ENCODE measurements around the gene TRIP12.
"Not testable (repeated sequence)": the region's sequence is repeated elsewhere in the genome, so short reads cannot be mapped to it uniquely, and the experiment has no call there.

TRIP12 gene

DNA sequence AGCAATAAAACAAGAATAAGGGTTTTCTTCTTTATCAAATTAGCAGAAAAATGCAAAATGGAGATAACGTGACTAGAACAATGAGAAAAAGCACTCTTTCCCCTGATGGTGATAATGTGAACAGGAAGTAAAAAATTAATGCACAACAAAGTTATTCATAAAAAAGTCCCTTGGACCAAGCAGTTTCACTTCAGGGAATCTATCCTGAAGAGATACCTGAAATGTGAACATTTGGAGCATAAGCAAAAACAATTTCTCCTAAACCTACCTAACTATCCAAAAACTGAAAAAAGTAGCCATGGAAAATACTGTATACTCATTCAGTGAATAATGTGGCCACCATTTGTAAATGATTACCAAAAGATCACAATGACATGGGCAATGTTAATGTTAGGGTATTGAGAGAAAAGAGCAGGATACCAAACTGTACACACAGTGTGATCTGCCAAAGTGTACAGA lies 48.7 kb downstream of the TRIP12 start:
- no peak for DNase-seq

GRCh38 chr2:229870903-229871656 lies 50.7 kb downstream of the TRIP12 start:
- no peak for DNase-seq

- no peak for DNase-seq
Measured at GRCh38 chr2:229869226-229869625, 52.6 kb downstream of the TRIP12 start.

DNA sequence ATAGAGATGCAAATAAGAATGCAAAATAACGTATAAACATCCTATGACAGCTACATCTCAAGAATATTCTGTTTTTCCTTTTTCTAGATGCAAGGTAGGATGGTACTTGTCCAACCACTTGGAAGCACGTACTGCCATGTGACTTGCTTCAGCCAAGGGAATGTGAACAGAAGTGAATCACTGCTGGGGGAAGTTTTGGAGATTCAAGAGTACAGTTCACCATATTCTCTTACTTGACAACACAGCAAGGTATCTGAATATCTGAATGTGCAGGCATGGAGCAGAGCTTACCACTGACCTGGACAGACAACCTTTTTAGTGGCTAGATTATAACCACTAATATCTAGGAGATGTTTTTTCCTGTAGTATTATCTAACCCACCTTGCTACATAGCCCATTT lies 53.0 kb downstream of the TRIP12 start:
- no peak for DNase-seq

DNA sequence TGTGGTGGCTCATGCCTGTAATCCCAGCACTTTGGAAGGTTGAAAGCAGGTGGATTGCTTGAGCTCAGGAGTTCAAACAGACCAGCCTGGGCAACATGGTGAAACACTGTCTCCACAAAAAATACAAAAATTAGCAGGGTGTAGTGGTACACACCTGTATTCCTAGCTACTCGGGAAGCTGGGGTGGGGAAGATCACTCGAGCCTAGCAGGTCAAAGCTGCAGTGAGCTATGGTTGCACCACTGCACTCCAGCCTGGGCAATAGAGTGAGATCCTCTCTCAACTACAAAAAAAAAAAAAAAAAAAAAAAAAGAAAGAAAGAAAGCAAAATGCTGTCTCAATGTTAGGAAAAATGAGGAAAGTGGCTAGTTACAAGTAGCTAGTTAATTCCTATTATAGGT lies 56.8 kb downstream of the TRIP12 start:
- DNase-seq: no peak

DNA sequence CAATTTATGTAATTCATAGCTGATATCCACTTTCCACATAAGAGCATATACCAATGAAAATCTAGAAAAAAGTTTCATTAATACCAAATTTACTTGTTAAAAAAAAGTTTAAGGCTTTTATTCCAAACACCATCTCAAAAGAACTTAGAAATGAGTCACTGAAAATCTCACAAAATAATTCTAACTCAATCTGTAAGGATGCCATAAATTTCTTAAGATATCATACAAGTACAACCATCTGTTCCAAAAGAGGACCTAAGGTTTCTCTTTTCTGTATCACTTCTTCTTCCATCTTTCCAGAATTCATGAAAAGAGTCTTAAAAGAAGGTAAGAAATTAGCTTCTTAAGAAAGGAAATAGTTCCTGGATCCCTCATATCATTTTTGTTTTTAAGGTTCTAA lies 60.4 kb downstream of the TRIP12 start:
- no peak for DNase-seq

DNA sequence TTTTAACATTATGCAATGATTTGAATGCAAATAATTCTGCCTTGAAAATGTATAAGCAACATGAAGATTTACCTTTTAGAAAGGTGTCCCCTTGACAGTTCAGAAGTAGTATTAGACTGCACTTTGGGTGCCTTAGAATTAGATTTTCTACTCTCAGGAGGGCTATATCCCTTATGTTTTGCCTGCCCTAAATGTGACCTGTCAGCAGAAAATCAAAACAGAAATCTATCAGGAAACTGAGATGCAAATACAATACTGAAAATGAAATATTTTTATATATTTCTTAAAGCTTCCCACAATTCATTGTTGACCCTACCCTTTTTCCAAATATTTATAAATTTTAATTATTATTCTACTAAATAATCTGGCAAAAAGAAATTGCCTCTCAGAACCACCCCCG lies 61.5 kb downstream of the TRIP12 start:
- no peak for DNase-seq

GRCh38 chr2:229858351-229858750 lies 63.5 kb downstream of the TRIP12 start:
- no peak for DNase-seq

GRCh38 chr2:229857634-229858033 lies 64.2 kb downstream of the TRIP12 start:
- no peak for DNase-seq

DNA sequence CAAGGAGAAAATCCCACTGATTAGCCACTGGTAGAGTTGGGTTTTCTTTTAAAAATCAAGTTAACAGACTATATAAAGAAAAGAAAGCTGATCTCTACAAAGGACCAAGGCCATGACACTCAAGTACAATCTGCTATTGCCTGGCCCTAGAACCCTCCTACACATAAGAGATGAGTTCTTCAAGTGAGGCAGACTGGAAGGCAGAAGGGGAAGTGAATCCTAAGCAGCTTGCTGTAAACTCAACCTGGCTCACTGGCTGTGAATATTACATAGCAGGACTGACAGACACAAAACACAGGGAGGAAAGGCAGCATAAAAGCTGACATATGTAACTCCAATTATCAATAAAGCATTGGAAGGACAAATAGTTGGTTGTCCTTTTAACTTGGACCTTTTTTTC lies 65.4 kb downstream of the TRIP12 start:
- DNase-seq: no peak

- no peak for DNase-seq
Measured at GRCh38 chr2:229855116-229855515, 66.7 kb downstream of the TRIP12 start.

DNA sequence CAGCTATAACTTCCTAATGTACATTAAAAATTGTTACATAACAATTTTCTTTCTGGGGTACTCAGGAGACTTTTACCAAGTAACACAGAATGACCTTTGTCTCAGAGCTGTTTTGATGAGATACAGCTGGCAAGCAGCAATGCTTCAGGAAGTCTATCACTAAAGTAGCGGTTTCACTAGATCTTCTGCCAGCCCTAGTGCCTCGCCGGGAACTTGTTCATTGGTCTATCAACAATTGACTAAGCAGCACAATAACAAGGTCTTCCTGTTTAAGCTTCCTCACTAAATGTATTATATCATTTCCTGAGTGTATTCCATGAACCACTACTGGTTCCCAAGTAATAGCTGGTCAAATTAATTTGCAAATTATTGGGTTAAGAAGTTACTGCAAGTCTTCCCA lies 69.2 kb downstream of the TRIP12 start:
- no peak for DNase-seq

GRCh38 chr2:229851870-229852269 lies 69.9 kb downstream of the TRIP12 start:
- DNase-seq: no peak

- DNase-seq: not testable (repeated sequence)
Measured at GRCh38 chr2:229850355-229851275, 71.2 kb downstream of the TRIP12 start.

GRCh38 chr2:229849073-229849472 lies 72.7 kb downstream of the TRIP12 start:
- no peak for DNase-seq

DNA sequence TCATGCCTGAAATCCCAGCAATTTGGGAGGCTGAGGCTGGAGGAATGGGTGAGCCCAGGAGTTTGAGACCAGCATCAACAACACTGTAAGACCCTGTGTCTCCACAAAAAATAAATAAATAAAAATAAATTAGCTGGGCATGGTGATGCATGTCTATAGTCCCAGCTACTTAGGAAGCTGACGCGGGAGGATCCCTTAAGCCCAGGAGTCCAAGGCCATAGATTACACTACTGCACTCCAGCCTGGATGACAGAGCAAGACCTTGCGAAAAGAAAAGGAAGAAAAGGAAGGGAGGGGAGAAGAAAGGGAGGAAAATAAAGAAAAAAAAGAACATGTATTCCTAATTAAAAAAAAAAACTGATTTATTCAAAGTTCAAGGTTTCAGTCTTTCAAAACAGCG lies 78.2 kb downstream of the TRIP12 start:
- DNase-seq: no peak

DNA sequence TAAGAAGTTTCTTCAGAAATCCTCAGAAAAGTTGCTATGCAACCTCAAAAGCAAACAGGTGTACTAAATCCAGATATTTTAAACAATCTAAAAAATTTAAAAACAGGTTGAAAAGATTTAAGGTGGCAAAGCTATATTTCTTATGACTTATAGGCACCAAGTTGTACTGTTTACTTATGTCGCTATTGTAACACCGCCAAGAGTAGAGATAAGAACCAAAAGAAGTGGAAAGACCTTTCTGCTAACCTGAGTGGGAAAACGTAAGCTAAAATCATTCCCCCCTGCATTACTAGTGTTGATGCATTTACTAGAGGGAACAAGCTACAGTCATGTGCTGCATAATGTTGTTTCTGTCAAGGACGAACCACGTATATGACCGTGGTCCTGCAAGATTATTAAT lies 83.1 kb downstream of the TRIP12 start:
- DNase-seq: no peak

- no peak for DNase-seq
Measured at GRCh38 chr2:229836847-229837246, 85.0 kb downstream of the TRIP12 start.

- no peak for DNase-seq
Measured at GRCh38 chr2:229835596-229836283, 86.1 kb downstream of the TRIP12 start.

DNA sequence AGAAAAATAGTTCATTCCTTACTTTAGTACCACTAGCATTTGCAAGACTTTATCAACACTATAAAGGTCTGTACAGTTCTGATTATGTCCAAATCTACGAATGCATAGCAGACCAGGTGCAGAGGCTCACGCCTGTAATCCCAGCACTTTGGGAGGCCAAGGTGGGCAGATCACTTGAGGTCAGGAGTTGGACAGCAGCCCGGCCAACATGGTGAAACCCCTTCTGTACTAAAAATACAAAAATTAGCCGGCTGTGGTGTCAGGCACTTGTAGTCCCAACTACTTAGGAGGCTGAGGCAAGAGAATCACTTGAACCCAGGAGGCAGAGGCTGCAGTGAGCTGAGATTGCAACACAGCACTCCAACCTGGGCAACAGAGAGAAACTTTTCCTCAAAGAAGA lies 87.4 kb downstream of the TRIP12 start:
- not testable (repeated sequence) for DNase-seq

- no peak for DNase-seq
Measured at GRCh38 chr2:229832510-229832898, 89.3 kb downstream of the TRIP12 start.

DNA sequence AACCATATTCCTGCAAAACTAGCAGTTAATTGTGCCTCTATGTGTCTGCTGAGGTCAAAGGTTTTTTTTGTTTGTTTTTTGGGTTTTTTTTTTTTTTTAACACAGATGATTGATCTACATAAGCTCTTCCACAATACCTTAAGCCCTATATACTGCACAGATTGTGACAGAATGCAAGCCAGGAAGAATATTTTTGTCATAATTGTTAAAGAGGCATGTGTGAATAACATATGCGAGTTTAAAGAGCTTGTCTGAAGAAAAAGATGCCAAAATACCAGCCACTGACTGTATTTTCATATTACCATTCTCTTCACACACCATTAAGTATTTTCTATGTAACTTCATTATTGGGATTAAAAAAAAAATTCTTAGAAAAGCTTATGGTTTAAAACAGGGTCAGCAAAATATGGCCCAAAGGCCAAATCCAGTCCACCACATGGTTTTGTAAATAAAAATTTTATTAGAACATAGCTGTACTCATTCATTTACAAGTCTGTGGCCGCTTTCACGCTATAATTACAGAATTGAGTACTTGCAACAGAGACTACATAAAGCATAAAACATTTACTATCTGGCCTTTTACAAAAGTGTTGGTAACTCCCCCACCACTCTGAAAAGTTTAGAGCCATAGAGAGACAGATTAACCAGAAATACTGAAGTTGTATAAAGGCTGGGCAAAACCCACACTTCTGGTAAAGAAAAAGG lies 89.9 kb downstream of the TRIP12 start:
- no peak for DNase-seq

GRCh38 chr2:229825476-229825875 lies 96.3 kb downstream of the TRIP12 start:
- DNase-seq: no peak

Data from NCI-H2227 treated with DMSO at 0.1 percent for 48 hours (cell line).